Neural cell (in vitro differentiated cells): ENCODE results near the gene ENOSF1.
"Not testable (repeated sequence)": the region's sequence is repeated elsewhere in the genome, so short reads cannot be mapped to it uniquely, and the experiment has no call there.

Experiments
- CTCF ChIP-seq: fragments of 450-650 bp; IDR thresholded peaks from 2 replicates; pipeline ENCODE4 v1.5.1; 2014; ENCODE audit warnings: antibody characterized with exemption, mild to moderate bottlenecking, moderate library complexity; ENCODE audit not compliant: poor library complexity, severe bottlenecking
- EP300 ChIP-seq: fragments of 450-650 bp; conservative IDR thresholded peaks from 2 replicates; pipeline ENCODE4 v1.6.1; 2014; ENCODE audit warnings: antibody characterized with exemption, mild to moderate bottlenecking, moderate library complexity; ENCODE audit not compliant: poor library complexity, severe bottlenecking
- POLR2AphosphoS5 ChIP-seq: IDR thresholded peaks from 2 replicates; pipeline ENCODE4 v1.6.1; 2012
- RAD21 ChIP-seq: fragments of 450-650 bp; conservative IDR thresholded peaks from 2 replicates; pipeline ENCODE4 v1.6.1; 2014; ENCODE audit warnings: antibody characterized with exemption, mild to moderate bottlenecking, moderate library complexity

DNA sequence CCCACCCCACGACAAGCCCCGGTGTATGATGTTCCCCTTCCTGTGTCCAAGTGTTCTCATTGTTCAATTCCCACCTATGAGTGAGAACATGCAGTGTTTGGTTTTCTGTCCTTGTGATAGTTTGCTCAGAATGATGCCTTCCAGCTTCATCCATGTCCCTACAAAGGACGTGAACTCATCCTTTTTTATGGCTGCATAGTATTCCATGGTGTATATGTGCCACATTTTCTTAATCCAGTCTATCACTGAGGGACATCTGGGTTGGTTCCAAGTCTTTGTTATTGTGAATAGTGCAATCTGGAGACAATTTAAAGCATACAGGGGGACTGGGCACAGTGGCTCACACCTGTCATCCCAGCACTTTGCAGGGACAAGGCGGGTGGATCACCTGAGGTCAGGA, 47.4 kb upstream of the ENOSF1 start:
- not testable (repeated sequence) for TF ChIP-seq CTCF, RAD21, EP300, POLR2AphosphoS5
